HG02981 (cell line): ENCODE measurements around the gene USB1.

ENCODE experiments used
- ATAC-seq: cut with Tn5 transposase; IDR thresholded peaks from one replicate; pipeline ENCODE4 v1.9.1; 2021; ENCODE audit warnings: mild to moderate bottlenecking, moderate library complexity; ENCODE audit not compliant: unreplicated experiment

The USB1 gene

GRCh38 chr16:58013201-58013956, 12.2 kb downstream of the USB1 start:
- no peak for ATAC-seq

GRCh38 chr16:58016840-58017446, 15.7 kb downstream of the USB1 start:
- no peak for ATAC-seq

- ATAC-seq = no peak
These were observed 17.6 kb downstream of the USB1 start for GRCh38 chr16:58018803-58019202.

GRCh38 chr16:58019866-58020538, 18.8 kb downstream of the USB1 start:
- ATAC-seq = no peak

- no peak for ATAC-seq
These were observed 19.7 kb downstream of the USB1 start for GRCh38 chr16:58020628-58021521.

- ATAC-seq = no peak
These were observed 20.7 kb downstream of the USB1 start for GRCh38 chr16:58021661-58022551.

GRCh38 chr16:58022601-58023371, 21.6 kb downstream of the USB1 start:
- no peak for ATAC-seq

GRCh38 chr16:58024486-58025350, 23.5 kb downstream of the USB1 start:
- ATAC-seq = peak; percentile 11

GRCh38 chr16:58025351-58026138, 24.3 kb downstream of the USB1 start, which contains the start of gene MMP15:
Gene MMP15, plus strand, starts transcription at chr16:58025754. Its CDS starts 597 bp downstream, at chr16:58026351.
- peak; percentile 44 for ATAC-seq

GRCh38 chr16:58026139-58026704, 25.0 kb downstream of the USB1 start:
- ATAC-seq = peak; percentile 15

- no peak for ATAC-seq
These were observed 25.5 kb downstream of the USB1 start for GRCh38 chr16:58026705-58027160.

GRCh38 chr16:58027161-58027915, 26.1 kb downstream of the USB1 start:
- no peak for ATAC-seq

GRCh38 chr16:58027916-58028455, 26.8 kb downstream of the USB1 start:
- no peak for ATAC-seq

- no peak for ATAC-seq
These were observed 27.4 kb downstream of the USB1 start for GRCh38 chr16:58028541-58029070.

- ATAC-seq = no peak
These were observed 28.2 kb downstream of the USB1 start for GRCh38 chr16:58029410-58029809.
